Measurements from ENCODE around the gene CREG2.

DNA sequence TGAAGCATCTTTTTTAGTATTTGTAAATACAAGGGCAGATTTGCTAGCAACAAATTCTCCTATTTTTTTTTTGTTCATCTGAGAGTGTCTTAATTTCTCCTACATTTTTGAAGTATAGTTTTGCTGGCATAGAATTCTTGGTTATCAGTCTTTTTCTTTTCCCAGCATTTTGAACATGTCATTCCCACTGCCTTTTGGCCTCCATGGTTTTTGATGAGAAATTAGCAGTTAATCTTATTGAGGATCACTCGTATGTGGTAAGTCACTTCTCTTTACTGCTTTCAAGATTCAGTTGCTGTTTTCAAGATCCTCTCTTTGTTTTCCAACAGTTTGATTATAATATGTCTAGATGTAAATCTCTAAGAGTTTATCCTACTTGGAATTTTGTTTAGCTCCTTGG, 61.9 kb downstream of the CREG2 start:
- TF ChIP-seq, protein P1, sequence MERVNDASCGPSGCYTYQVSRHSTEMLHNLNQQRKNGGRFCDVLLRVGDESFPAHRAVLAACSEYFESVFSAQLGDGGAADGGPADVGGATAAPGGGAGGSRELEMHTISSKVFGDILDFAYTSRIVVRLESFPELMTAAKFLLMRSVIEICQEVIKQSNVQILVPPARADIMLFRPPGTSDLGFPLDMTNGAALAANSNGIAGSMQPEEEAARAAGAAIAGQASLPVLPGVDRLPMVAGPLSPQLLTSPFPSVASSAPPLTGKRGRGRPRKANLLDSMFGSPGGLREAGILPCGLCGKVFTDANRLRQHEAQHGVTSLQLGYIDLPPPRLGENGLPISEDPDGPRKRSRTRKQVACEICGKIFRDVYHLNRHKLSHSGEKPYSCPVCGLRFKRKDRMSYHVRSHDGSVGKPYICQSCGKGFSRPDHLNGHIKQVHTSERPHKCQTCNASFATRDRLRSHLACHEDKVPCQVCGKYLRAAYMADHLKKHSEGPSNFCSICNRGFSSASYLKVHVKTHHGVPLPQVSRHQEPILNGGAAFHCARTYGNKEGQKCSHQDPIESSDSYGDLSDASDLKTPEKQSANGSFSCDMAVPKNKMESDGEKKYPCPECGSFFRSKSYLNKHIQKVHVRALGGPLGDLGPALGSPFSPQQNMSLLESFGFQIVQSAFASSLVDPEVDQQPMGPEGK (CRISPR knock-in tag; IDR thresholded peaks at IDR 0.05; ENCODE audit: borderline replicate concordance) = no peak
- TF ChIP-seq ZNF70 (CRISPR knock-in tag; IDR thresholded peaks at IDR 0.05) = no peak
- no peak for TF ChIP-seq PPARA (CRISPR knock-in tag; IDR thresholded peaks at IDR 0.05; ENCODE audit: borderline replicate concordance)
- no peak for TF ChIP-seq TCF4 (CRISPR knock-in tag; IDR thresholded peaks at IDR 0.05; ENCODE audit: borderline replicate concordance)
- TF ChIP-seq, protein P2, sequence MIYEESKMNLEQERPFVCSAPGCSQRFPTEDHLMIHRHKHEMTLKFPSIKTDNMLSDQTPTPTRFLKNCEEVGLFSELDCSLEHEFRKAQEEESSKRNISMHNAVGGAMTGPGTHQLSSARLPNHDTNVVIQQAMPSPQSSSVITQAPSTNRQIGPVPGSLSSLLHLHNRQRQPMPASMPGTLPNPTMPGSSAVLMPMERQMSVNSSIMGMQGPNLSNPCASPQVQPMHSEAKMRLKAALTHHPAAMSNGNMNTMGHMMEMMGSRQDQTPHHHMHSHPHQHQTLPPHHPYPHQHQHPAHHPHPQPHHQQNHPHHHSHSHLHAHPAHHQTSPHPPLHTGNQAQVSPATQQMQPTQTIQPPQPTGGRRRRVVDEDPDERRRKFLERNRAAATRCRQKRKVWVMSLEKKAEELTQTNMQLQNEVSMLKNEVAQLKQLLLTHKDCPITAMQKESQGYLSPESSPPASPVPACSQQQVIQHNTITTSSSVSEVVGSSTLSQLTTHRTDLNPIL (CRISPR knock-in tag; IDR thresholded peaks at IDR 0.05; ENCODE audit: low read depth) = no peak
- no peak for TF ChIP-seq ZNF565 (CRISPR knock-in tag; conservative IDR thresholded peaks at IDR 0.05; ENCODE audit: low read depth)
- no peak for TF ChIP-seq SNAI2 (CRISPR knock-in tag; IDR thresholded peaks at IDR 0.05)
- no peak for TF ChIP-seq ZNF8 (CRISPR knock-in tag; IDR thresholded peaks at IDR 0.05)
- TF ChIP-seq ZFP30 (CRISPR knock-in tag; IDR thresholded peaks at IDR 0.05) = no peak
- no peak for TF ChIP-seq GLIS3 (CRISPR knock-in tag; IDR thresholded peaks at IDR 0.05)

All from SK-N-SH treated with all-trans-retinoic acid at 6 μM for 48 hours (cell line).